K562 (cell line): ENCODE data around the gene EPSTI1.

ENCODE experiments used
- ARID4B ChIP-seq: sonication (generic); formaldehyde crosslinking; IDR thresholded peaks from 2 replicates; pipeline ENCODE4 v1.8.0; 2022; ENCODE audit warnings: mild to moderate bottlenecking, missing genetic modification reagents
- CTCF ChIP-seq, 3 experiments: IDR thresholded peaks in 2 of 3; conservative IDR thresholded peaks in 1 of 3; 2 replicates each; pipeline ENCODE4 v1.5.1; 2011 to 2012; ENCODE audit warnings: low read length in 3 of 3, mild to moderate bottlenecking in 3 of 3, control low read depth in 2 of 3, improper control_type of control experiment in 1 of 3, inconsistent platforms in 1 of 3, low read depth in 1 of 3, mixed read lengths in 1 of 3, moderate library complexity in 1 of 3; ENCODE audit not compliant: insufficient read depth in 2 of 3
- E2F5 ChIP-seq: sonication (generic); formaldehyde crosslinking; IDR thresholded peaks from 2 replicates; pipeline ENCODE4 v1.8.0; 2022; ENCODE audit warnings: mild to moderate bottlenecking, missing genetic modification reagents
- HDAC2 ChIP-seq: fragments of 450-650 bp; IDR thresholded peaks from 2 replicates; pipeline ENCODE4 v1.6.1; 2016; ENCODE audit warnings: mild to moderate bottlenecking
- JUNB ChIP-seq: fragments of 450-650 bp; formaldehyde crosslinking; conservative IDR thresholded peaks from 2 replicates; pipeline ENCODE4 v1.4.0; 2020; ENCODE audit warnings: mild to moderate bottlenecking
- MAFF ChIP-seq: IDR thresholded peaks from 2 replicates; pipeline ENCODE4 v1.6.1; 2012; ENCODE audit warnings: low read length, improper control_type of control experiment
- MAX ChIP-seq: sonication (generic); formaldehyde crosslinking; IDR thresholded peaks from 2 replicates; pipeline ENCODE4 v1.9.0; 2022; ENCODE audit warnings: mild to moderate bottlenecking, missing genetic modification reagents
- PCBP2 ChIP-seq: fragments of 200-400 bp; formaldehyde crosslinking; IDR thresholded peaks from 2 replicates; pipeline ENCODE4 v1.6.1; 2018; ENCODE audit warnings: low read length, low read depth, mild to moderate bottlenecking, moderate library complexity; ENCODE audit not compliant: poor library complexity, severe bottlenecking
- SRF ChIP-seq, 2 experiments: fragments of 250-450, 450-650 bp in 1 of 2; sonication (Bioruptor Pico) in 1 of 2; sonication (generic) in 1 of 2; formaldehyde crosslinking; IDR thresholded peaks; 2 replicates each; pipeline versions ENCODE4 v1.5.0 to v1.5.1; 2020 to 2022; ENCODE audit warnings: mild to moderate bottlenecking in 1 of 2, missing genetic modification reagents in 1 of 2
- ZNF232 ChIP-seq: sonication (generic); formaldehyde crosslinking; IDR thresholded peaks from 2 replicates; pipeline ENCODE4 v1.8.0; 2022; ENCODE audit warnings: mild to moderate bottlenecking, missing genetic modification reagents

- TF ChIP-seq MAX (no peak), PCBP2 (no peak), JUNB (CRISPR knock-in tag) (no peak), CTCF (IDR thresholded peaks at IDR 0.05 in 2 of 3, conservative IDR thresholded peaks at IDR 0.05 in 1 of 3; ENCODE audit: insufficient read depth in 2 of 3, low read depth in 1 of 3, low read length in 3 of 3) (no peak), HDAC2 (no peak), E2F5 (CRISPR knock-in tag) (no peak), ZNF232 (no peak), SRF (CRISPR knock-in tag; IDR thresholded peaks at IDR 0.05) (no peak), MAFF (no peak), ARID4B (CRISPR knock-in tag) (no peak)
Measured at GRCh38 chr13:43014162-43014561, 22.1 kb upstream of the EPSTI1 start.
